Fibroblast of lung (primary cell): ENCODE data around the gene SORL1-AS1.

Experiments used
- CTCF ChIP-seq, 2 donors: IDR thresholded peaks in 1 of 2; conservative IDR thresholded peaks in 1 of 2; 1 replicate in 1 of 2; 2 replicates in 1 of 2; pipeline ENCODE4 v1.5.1; 2011 to 2012; ENCODE audit warnings: low read length in 2 of 2, control low read depth in 1 of 2, inconsistent platforms in 1 of 2, low read depth in 1 of 2, mild to moderate bottlenecking in 1 of 2
- EZH2 ChIP-seq: IDR thresholded peaks from 2 replicates; pipeline ENCODE4 v1.5.1; 2012; ENCODE audit warnings: low read length, control low read depth, mild to moderate bottlenecking; ENCODE audit errors: missing control alignments

GRCh38 chr11:121478226-121478894, 25.6 kb upstream of the SORL1-AS1 start:
- TF ChIP-seq CTCF (conservative IDR thresholded peaks at IDR 0.05 in 1 of 2, IDR thresholded peaks at IDR 0.05 in 1 of 2; ENCODE audit: low read depth in 1 of 2, low read length in 2 of 2): no peak
- TF ChIP-seq EZH2: no peak
